HEK293 (cell line): ENCODE measurements around the gene CATSPERZ.
A peak's percentile ranks its signal among the peaks of the same experiment; 100 is the strongest.

ENCODE experiments used
- CTCF ChIA-PET: fragments of 350-600 bp; formaldehyde crosslinking; extraction: SDS; loops from one replicate; lab custom pipeline; 2021; ENCODE audit warnings: antibody characterized with exemption; lab: Yijun Ruan, JAX
- POLR2A ChIA-PET: fragments of 300-600 bp; formaldehyde crosslinking; extraction: SDS; loops from one replicate; lab custom pipeline; 2020; ENCODE audit warnings: antibody characterized with exemption, inconsistent platforms; lab: Yijun Ruan, JAX
- H3K27ac ChIP-seq: fragments of 200-500 bp; sonication (Bioruptor generic); 2 replicates; pipeline ENCODE4 v1.5.1; 2014; ENCODE audit warnings: low read depth, low read length, control low read depth, inconsistent platforms; ENCODE audit errors: extremely low read depth
- H3K36me3 ChIP-seq, 2 experiments: fragments of 200-500 bp in 1 of 2; sonication (Bioruptor generic) in 1 of 2; 1 replicate in 1 of 2; 2 replicates in 1 of 2; pipeline ENCODE4 v1.5.1; 2014 to 2017; ENCODE audit warnings: inconsistent platforms in 2 of 2, low read length in 2 of 2; ENCODE audit not compliant: control insufficient read depth in 2 of 2, insufficient read depth in 1 of 2
- H3K4me1 ChIP-seq: fragments of 200-500 bp; sonication (Bioruptor generic); 2 replicates; pipeline ENCODE4 v1.5.1; 2014; ENCODE audit warnings: mild to moderate bottlenecking, low read length, inconsistent platforms; ENCODE audit not compliant: control insufficient read depth, insufficient read depth
- H3K4me3 ChIP-seq: 2 replicates; pipeline ENCODE4 v1.5.1; 2011; ENCODE audit warnings: low read depth, mild to moderate bottlenecking, control low read depth, low read length, moderate library complexity
- H3K9me3 ChIP-seq: fragments of 200-500 bp; sonication (Bioruptor generic); 2 replicates; pipeline ENCODE4 v1.5.1; 2014; ENCODE audit warnings: low read depth, low read length, inconsistent platforms; ENCODE audit not compliant: control insufficient read depth, insufficient read depth
- AEBP2 ChIP-seq: fragments of 450-650 bp; formaldehyde crosslinking; IDR thresholded peaks from 2 replicates; pipeline ENCODE4 v1.5.1; 2016; ENCODE audit warnings: missing biosample characterization, missing genetic modification characterization, borderline replicate concordance
- MZF1 ChIP-seq: fragments of 450-650 bp; formaldehyde crosslinking; IDR thresholded peaks from 2 replicates; pipeline ENCODE4 v1.5.1; 2017; ENCODE audit warnings: missing biosample characterization, missing genetic modification characterization, borderline replicate concordance
- PRDM10 ChIP-seq: fragments of 450-650 bp; formaldehyde crosslinking; IDR thresholded peaks from 2 replicates; pipeline ENCODE4 v1.5.1; 2016; ENCODE audit warnings: missing biosample characterization, missing genetic modification characterization
- PRDM6 ChIP-seq: fragments of 450-650 bp; formaldehyde crosslinking; IDR thresholded peaks from 2 replicates; pipeline ENCODE4 v1.5.1; 2017; ENCODE audit warnings: missing biosample characterization, missing genetic modification characterization
- SCRT1 ChIP-seq: fragments of 450-650 bp; formaldehyde crosslinking; IDR thresholded peaks from 2 replicates; pipeline ENCODE4 v1.5.1; 2016; ENCODE audit warnings: missing biosample characterization, missing genetic modification characterization, borderline replicate concordance
- SCRT2 ChIP-seq: fragments of 450-650 bp; formaldehyde crosslinking; IDR thresholded peaks from 2 replicates; pipeline ENCODE4 v1.5.1; 2016; ENCODE audit warnings: missing biosample characterization, missing genetic modification characterization
- YY2 ChIP-seq: fragments of 450-650 bp; formaldehyde crosslinking; IDR thresholded peaks from 2 replicates; pipeline ENCODE4 v1.5.1; 2016; ENCODE audit warnings: missing biosample characterization, missing genetic modification characterization
- ZNF121 ChIP-seq: fragments of 450-650 bp; formaldehyde crosslinking; IDR thresholded peaks from 2 replicates; pipeline ENCODE4 v1.5.1; 2016; ENCODE audit warnings: missing biosample characterization, missing genetic modification characterization
- ZNF138 ChIP-seq: fragments of 450-650 bp; formaldehyde crosslinking; IDR thresholded peaks from 2 replicates; pipeline ENCODE4 v1.5.1; 2016; ENCODE audit warnings: missing biosample characterization, missing genetic modification characterization, borderline replicate concordance
- ZNF169 ChIP-seq: fragments of 450-650 bp; formaldehyde crosslinking; IDR thresholded peaks from 2 replicates; pipeline ENCODE4 v1.5.1; 2016; ENCODE audit warnings: missing biosample characterization, missing genetic modification characterization
- ZNF223 ChIP-seq: fragments of 450-650 bp; formaldehyde crosslinking; IDR thresholded peaks from 2 replicates; pipeline ENCODE4 v1.5.1; 2016; ENCODE audit warnings: missing biosample characterization, missing genetic modification characterization
- ZNF280D ChIP-seq: fragments of 450-650 bp; formaldehyde crosslinking; IDR thresholded peaks from 2 replicates; pipeline ENCODE4 v1.5.1; 2016; ENCODE audit warnings: missing biosample characterization, missing genetic modification characterization
- ZNF37A ChIP-seq: fragments of 450-650 bp; IDR thresholded peaks from 2 replicates; pipeline ENCODE4 v1.5.1; 2018; ENCODE audit warnings: missing biosample characterization, missing genetic modification characterization
- ZNF423 ChIP-seq: fragments of 450-650 bp; formaldehyde crosslinking; IDR thresholded peaks from 2 replicates; pipeline ENCODE4 v1.5.1; 2016; ENCODE audit warnings: missing biosample characterization, missing genetic modification characterization
- ZNF433 ChIP-seq: fragments of 450-650 bp; formaldehyde crosslinking; IDR thresholded peaks from 2 replicates; pipeline ENCODE4 v1.5.1; 2016; ENCODE audit warnings: missing biosample characterization, missing genetic modification characterization, low read depth
- ZNF555 ChIP-seq: fragments of 450-650 bp; formaldehyde crosslinking; conservative IDR thresholded peaks from 2 replicates; pipeline ENCODE4 v1.5.1; 2017; ENCODE audit warnings: missing biosample characterization, mild to moderate bottlenecking, missing genetic modification characterization, inconsistent platforms
- ZNF623 ChIP-seq: fragments of 450-650 bp; formaldehyde crosslinking; IDR thresholded peaks from 2 replicates; pipeline ENCODE4 v1.5.1; 2016; ENCODE audit warnings: missing biosample characterization, missing genetic modification characterization
- ZNF645 ChIP-seq: fragments of 450-650 bp; formaldehyde crosslinking; IDR thresholded peaks from 2 replicates; pipeline ENCODE4; 2016; ENCODE audit warnings: missing biosample characterization, missing genetic modification characterization
- ZNF654 ChIP-seq: fragments of 450-650 bp; formaldehyde crosslinking; IDR thresholded peaks from 2 replicates; pipeline ENCODE4 v1.5.1; 2016; ENCODE audit warnings: low read depth, missing biosample characterization, missing genetic modification characterization
- ZNF747 ChIP-seq: fragments of 450-650 bp; formaldehyde crosslinking; IDR thresholded peaks from 2 replicates; pipeline ENCODE4 v1.5.1; 2016; ENCODE audit warnings: missing biosample characterization, missing genetic modification characterization
- ZNF768 ChIP-seq: fragments of 450-650 bp; formaldehyde crosslinking; IDR thresholded peaks from 2 replicates; pipeline ENCODE4 v1.5.1; 2018; ENCODE audit warnings: missing biosample characterization, mild to moderate bottlenecking, missing genetic modification characterization

The CATSPERZ gene

GRCh38 chr11:64327993-64328392 lies 27.8 kb downstream of the CATSPERZ start (continued):
- no peak for TF ChIP-seq ZNF280D (tag by site-specific recombination)
- TF ChIP-seq ZNF654 (tag by site-specific recombination): no peak
- no peak for TF ChIP-seq ZNF121
- no peak for TF ChIP-seq MZF1 (tag by site-specific recombination)
- no peak for TF ChIP-seq ZNF555 (tag by site-specific recombination)
- TF ChIP-seq ZNF768 (tag by site-specific recombination): no peak
- TF ChIP-seq SCRT2: no peak
- no peak for TF ChIP-seq PRDM10 (tag by site-specific recombination)

- CTCF ChIA-PET: interaction anchor here (0.6 to 9.6 kb wide), 14 partner anchors 8 to 782 kb away, joined by 3 to 81 read pairs (median 6); partner anchors contain the start of genes ESRRA, PRDX5, RPS6KA4 and TRMT112
- Histone ChIP-seq H3K36me3 (no peaks in the 10 kb centered on the region), H3K4me3 (no peak overlapping the region), H3K4me1 (no peaks in the 10 kb centered on the region), H3K27ac (no peak overlapping the region), H3K9me3 (no peaks in the 10 kb centered on the region)
- POLR2A ChIA-PET: interaction anchor here (2.8 kb wide), 1 partner anchor 14 kb away, joined by 18 read pairs; the partner anchor contains the start of genes PRDX5 and TRMT112
- no peak for TF ChIP-seq ZNF223
- no peak for TF ChIP-seq ZNF623 (tag by site-specific recombination)
- no peak for TF ChIP-seq ZNF433 (tag by site-specific recombination)
- TF ChIP-seq ZNF169 (tag by site-specific recombination): no peak
- TF ChIP-seq ZNF645: no peak
- TF ChIP-seq ZNF138 (tag by site-specific recombination): no peak
Observed at GRCh38 chr11:64330888-64331287, 30.7 kb downstream of the CATSPERZ start.

- ChIA-PET CTCF (interaction anchor here (0.5 to 9.6 kb wide), 25 partner anchors 9 to 644 kb away, joined by 3 to 81 read pairs (median 4); partner anchors contain the start of genes PRDX5, RPS6KA4 and TRMT112), POLR2A (interaction anchor here (0.8 to 2.8 kb wide), 4 partner anchors 11 to 80 kb away, joined by 3 to 18 read pairs (median 5); partner anchors contain the start of genes PRDX5 and TRMT112)
- Histone ChIP-seq H3K4me3 (no peak overlapping the region), H3K27ac (no peak overlapping the region), H3K4me1 (no peaks in the 10 kb centered on the region), H3K36me3 (no peaks in the 10 kb centered on the region), H3K9me3 (no peaks in the 10 kb centered on the region)
- TF ChIP-seq ZNF37A (tag by site-specific recombination): no peak
- TF ChIP-seq AEBP2 (tag by site-specific recombination): no peak
- TF ChIP-seq ZNF747: no peak
- TF ChIP-seq PRDM6 (tag by site-specific recombination): no peak
- no peak for TF ChIP-seq YY2 (tag by site-specific recombination)
- TF ChIP-seq ZNF423: peak; percentile 49; the same call in 1 of the 2 replicates
- TF ChIP-seq SCRT1 (tag by site-specific recombination): no peak
Observed at GRCh38 chr11:64331569-64332371, 31.6 kb downstream of the CATSPERZ start.
